GM23338 (cell line): ENCODE measurements around the gene NUP98. TPM values are rescaled to one million over a fixed set of nuclear protein-coding genes. Genes with fewer than 3 reads are reported as not detected.

Experiments
- ATAC-seq: fragments of 200-7000 bp; cut with Tn5 transposase; 3 replicates; pipeline ENCODE4 v1.9.1; 2020
- DNase-seq: peaks from one replicate; pipeline ENCODE4 v3.0.0-alpha.2; 2015; ENCODE audit warnings: low spot score
- H2AFZ ChIP-seq: fragments of 200-600 bp; sonication (generic); 2 replicates; pipeline ENCODE4 v1.8.0; 2016; ENCODE audit warnings: antibody characterized with exemption, mild to moderate bottlenecking, moderate library complexity
- H3F3A ChIP-seq: fragments of 200-600 bp; sonication (generic); replicated peaks from 2 replicates; pipeline ENCODE4 v1.8.0; 2017; ENCODE audit warnings: antibody characterized with exemption, mixed run types, low read depth
- H3K27ac ChIP-seq: fragments of 200-600 bp; sonication (generic); 2 replicates; pipeline ENCODE4 v1.6.1; 2016; ENCODE audit warnings: low read depth
- H3K27me3 ChIP-seq: fragments of 200-600 bp; sonication (generic); 2 replicates; pipeline ENCODE4 v1.8.0; 2016; ENCODE audit warnings: mild to moderate bottlenecking, mixed run types, moderate library complexity; ENCODE audit not compliant: insufficient read depth
- H3K36me3 ChIP-seq: fragments of 200-600 bp; sonication (generic); 2 replicates; pipeline ENCODE4 v1.8.0; 2016; ENCODE audit warnings: mild to moderate bottlenecking; ENCODE audit not compliant: insufficient read depth
- H3K4me1 ChIP-seq: fragments of 200-600 bp; sonication (generic); 2 replicates; pipeline ENCODE4 v1.8.0; 2016; ENCODE audit warnings: mild to moderate bottlenecking, moderate library complexity; ENCODE audit not compliant: insufficient read depth
- H3K4me2 ChIP-seq: fragments of 200-600 bp; sonication (generic); 2 replicates; pipeline ENCODE4 v1.7.1; 2017; ENCODE audit warnings: mixed run types
- H3K4me3 ChIP-seq: fragments of 200-600 bp; sonication (generic); 2 replicates; pipeline ENCODE4 v1.6.1; 2016; ENCODE audit warnings: mixed run types
- H3K79me2 ChIP-seq: fragments of 200-600 bp; sonication (generic); replicated peaks from 2 replicates; pipeline ENCODE4 v1.8.0; 2017; ENCODE audit warnings: mild to moderate bottlenecking; ENCODE audit not compliant: insufficient read depth
- H3K9me2 ChIP-seq: fragments of 200-600 bp; sonication (generic); 2 replicates; pipeline ENCODE4 v1.8.0; 2017; ENCODE audit not compliant: insufficient read depth
- H4K20me1 ChIP-seq: fragments of 200-600 bp; sonication (generic); replicated peaks from 2 replicates; pipeline ENCODE4 v1.8.0; 2017; ENCODE audit warnings: mild to moderate bottlenecking; ENCODE audit not compliant: insufficient read depth
- H3K27ac Mint-ChIP-seq: 2 replicates; pipeline ENCODE4 v1.8.0; 2020; ENCODE audit warnings: inconsistent platforms, mild to moderate bottlenecking, moderate library complexity, mixed read lengths
- H3K27me3 Mint-ChIP-seq: 3 replicates; pipeline ENCODE4 v1.8.0; 2022; ENCODE audit warnings: low read depth, mild to moderate bottlenecking, moderate library complexity, mixed read lengths, inconsistent platforms; ENCODE audit not compliant: insufficient read depth, poor library complexity
- H3K36me3 Mint-ChIP-seq: 3 replicates; pipeline ENCODE4 v1.8.0; 2021; ENCODE audit warnings: low read depth, mild to moderate bottlenecking, inconsistent platforms, moderate library complexity, mixed read lengths
- H3K4me1 Mint-ChIP-seq: 3 replicates; pipeline ENCODE4 v1.8.0; 2020; ENCODE audit warnings: mild to moderate bottlenecking, inconsistent platforms, mixed read lengths
- H3K4me3 Mint-ChIP-seq: 3 replicates; pipeline ENCODE4 v1.8.0; 2021; ENCODE audit warnings: moderate library complexity, mild to moderate bottlenecking, inconsistent platforms, mixed read lengths
- H3K9me3 Mint-ChIP-seq: 3 replicates; pipeline ENCODE4 v1.8.0; 2020; ENCODE audit warnings: moderate library complexity, mild to moderate bottlenecking, inconsistent platforms, mixed read lengths
- CREB1 ChIP-seq: fragments of 250-450 bp; sonication (Bioruptor Pico); IDR thresholded peaks from 2 replicates; pipeline ENCODE4 v1.5.0; 2020; ENCODE audit warnings: low read depth, mild to moderate bottlenecking, moderate library complexity
- EZH2phosphoT487 ChIP-seq: fragments of 200-600 bp; sonication (generic); IDR thresholded peaks from one replicate; pipeline ENCODE4 v1.8.1; 2018; ENCODE audit warnings: antibody characterized with exemption; ENCODE audit not compliant: unreplicated experiment
- ZNF331 ChIP-seq: fragments of 250-450 bp; sonication (Bioruptor Pico); IDR thresholded peaks from 2 replicates; pipeline ENCODE4 v1.5.0; 2020; ENCODE audit warnings: low read depth, mild to moderate bottlenecking, moderate library complexity
- ZNF462 ChIP-seq: fragments of 250-450 bp; sonication (Bioruptor Pico); IDR thresholded peaks from 2 replicates; pipeline ENCODE4 v1.5.0; 2020; ENCODE audit warnings: mild to moderate bottlenecking, moderate library complexity
- polyA plus RNA-seq: library from polyadenylated mRNA; unstranded; fragments of >200 nt; fragmentation: Nextera tagmentation; extraction: Ambion mirVana; gene quantifications from 2 replicates; pipeline ENCODE4 v1.2.1, GENCODE V29; 2016
- total RNA-seq: library from RNA; depleted of rRNA; stranded (reverse); fragments of >200 nt; shearing (Covaris generic); gene quantifications from 2 replicates; pipeline ENCODE4 v1.2.3, GENCODE V29; 2014

Gene NUP98
- total and polyA plus RNA-seq, 2 experiments from 2014 or later = 23.9 to 174 TPM

- ATAC-seq = no peak
- no peaks in the 10 kb centered on the region for H3K4me1 Mint-ChIP-seq
Measured at GRCh38 chr11:3627291-3627690, 170.1 kb downstream of the NUP98 start.

More at GRCh38 chr11:3627291-3627690, 170.1 kb downstream of the NUP98 start:
- Histone ChIP-seq H4K20me1 (no peaks in the 10 kb centered on the region), H3K4me3 (no peak overlapping the region), H3K27ac (no peak overlapping the region), H3K27me3 (no peaks in the 10 kb centered on the region), H3F3A (no peaks in the 10 kb centered on the region), H3K79me2 (no peaks in the 10 kb centered on the region), H3K9me2 (no peaks in the 10 kb centered on the region), H3K4me1 (no peaks in the 10 kb centered on the region), H2AFZ (no peak overlapping the region), H3K36me3 (no peaks in the 10 kb centered on the region), H3K4me2 (no peak overlapping the region)
- no peak overlapping the region for H3K27ac Mint-ChIP-seq
- H3K36me3 Mint-ChIP-seq = no peaks in the 10 kb centered on the region; the same call in 2 of the 3 replicates
- TF ChIP-seq ZNF331 (CRISPR knock-in tag) (no peak), EZH2phosphoT487 (no peak), CREB1 (CRISPR knock-in tag) (no peak), ZNF462 (no peak)
- no peak overlapping the region for H3K4me3 Mint-ChIP-seq
- no peaks in the 10 kb centered on the region for H3K9me3 Mint-ChIP-seq
- peaks cover 5% of the 10 kb centered on the region for H3K27me3 Mint-ChIP-seq
- DNase-seq = no peak
